Measurements from ENCODE around the gene LRRC58.

GRCh38 chr3:120304616-120305015 is 44.5 kb downstream of the LRRC58 start:
- no peak for TF ChIP-seq ZNF558 (CRISPR knock-in tag; IDR thresholded peaks at IDR 0.05; ENCODE audit: borderline replicate concordance)
- no peak for TF ChIP-seq SOX13 (IDR thresholded peaks at IDR 0.05)
- TF ChIP-seq SOX13 (CRISPR knock-in tag; conservative IDR thresholded peaks at IDR 0.05 in 1 of 2, IDR thresholded peaks at IDR 0.05 in 1 of 2) = no peak
- no peak for TF ChIP-seq POLR2A (IDR thresholded peaks at IDR 0.05; ENCODE audit: insufficient read depth in 1 of 2, low read depth in 2 of 2, low read length in 2 of 2)
- TF ChIP-seq REXO4 (CRISPR knock-in tag; IDR thresholded peaks at IDR 0.05; ENCODE audit: borderline replicate concordance) = no peak
- no peak for TF ChIP-seq TEF (CRISPR knock-in tag; IDR thresholded peaks at IDR 0.05)
- no peak for TF ChIP-seq NFYB (CRISPR knock-in tag; IDR thresholded peaks at IDR 0.05)
- TF ChIP-seq ZNF17 (CRISPR knock-in tag; IDR thresholded peaks at IDR 0.05) = no peak
- TF ChIP-seq NFE2L1 (CRISPR knock-in tag; IDR thresholded peaks at IDR 0.05; ENCODE audit: borderline replicate concordance) = no peak
- TF ChIP-seq PBX3 (CRISPR knock-in tag; IDR thresholded peaks at IDR 0.05; ENCODE audit: borderline replicate concordance) = no peak
- no peak for TF ChIP-seq CTCF (CRISPR knock-in tag; IDR thresholded peaks at IDR 0.05)
- no peak for TF ChIP-seq ZSCAN9 (CRISPR knock-in tag; IDR thresholded peaks at IDR 0.05; ENCODE audit: borderline replicate concordance)
- TF ChIP-seq DRAP1 (CRISPR knock-in tag; IDR thresholded peaks at IDR 0.05) = no peak
- TF ChIP-seq ZNF777 (CRISPR knock-in tag; IDR thresholded peaks at IDR 0.05) = no peak

Data from HepG2 (cell line).